Measurements from ENCODE around the gene DIO1. TPM values are rescaled to one million over a fixed set of nuclear protein-coding genes. Genes with fewer than 3 reads are reported as not detected.

Gene DIO1
- total RNA-seq, 1 donor from 2014 or later, result not detected

- DNase-seq (ENCODE audit: low spot score), result no peak
Observed at GRCh38 chr1:53892911-53893310, 1.1 kb upstream of the DIO1 start.

- no peak for DNase-seq (ENCODE audit: low spot score)
Observed at GRCh38 chr1:53894644-53895043, 657 bp downstream of the DIO1 start.

GRCh38 chr1:53895421-53895820, 1.4 kb downstream of the DIO1 start:
- DNase-seq (ENCODE audit: low spot score), result no peak

GRCh38 chr1:53896635-53897229, 2.7 kb downstream of the DIO1 start:
- DNase-seq (ENCODE audit: low spot score), result no peak

GRCh38 chr1:53899206-53899628, 5.2 kb downstream of the DIO1 start:
- DNase-seq (ENCODE audit: low spot score), result no peak

- DNase-seq (ENCODE audit: low spot score), result no peak
Observed at GRCh38 chr1:53899708-53900107, 5.7 kb downstream of the DIO1 start.

- DNase-seq (ENCODE audit: low spot score), result no peak
Observed at GRCh38 chr1:53902235-53903138, 8.5 kb downstream of the DIO1 start.

- no peak for DNase-seq (ENCODE audit: low spot score)
Observed at GRCh38 chr1:53905509-53905908, 11.5 kb downstream of the DIO1 start.

- DNase-seq (ENCODE audit: low spot score), result no peak
Observed at GRCh38 chr1:53906121-53906520, 12.1 kb downstream of the DIO1 start.

GRCh38 chr1:53909946-53910345, 16.0 kb downstream of the DIO1 start:
- DNase-seq (ENCODE audit: low spot score), result no peak

- DNase-seq (ENCODE audit: low spot score), result no peak
Observed at GRCh38 chr1:53911442-53911841, 17.5 kb downstream of the DIO1 start.

- DNase-seq (ENCODE audit: low spot score), result no peak
Observed at GRCh38 chr1:53913352-53914033, 19.5 kb downstream of the DIO1 start.

GRCh38 chr1:53918343-53918742, 24.4 kb downstream of the DIO1 start:
- no peak for DNase-seq (ENCODE audit: low spot score)

GRCh38 chr1:53919675-53920066, 25.7 kb downstream of the DIO1 start:
- no peak for DNase-seq (ENCODE audit: low spot score)

- DNase-seq (ENCODE audit: low spot score), result no peak
Observed at GRCh38 chr1:53927376-53927881, 33.4 kb downstream of the DIO1 start.

GRCh38 chr1:53929246-53929960, 35.4 kb downstream of the DIO1 start:
- no peak for DNase-seq (ENCODE audit: low spot score)

GRCh38 chr1:53930932-53931331, 36.9 kb downstream of the DIO1 start:
- DNase-seq (ENCODE audit: low spot score), result no peak

GRCh38 chr1:53931523-53931922, 37.5 kb downstream of the DIO1 start:
- no peak for DNase-seq (ENCODE audit: low spot score)

GRCh38 chr1:53934170-53934765, 40.3 kb downstream of the DIO1 start:
- no peak for DNase-seq (ENCODE audit: low spot score)

GRCh38 chr1:53936430-53936829, 42.4 kb downstream of the DIO1 start:
- DNase-seq (ENCODE audit: low spot score), result no peak

Data from mesenteric fat pad (tissue), 1 donor.